NCI-H2196 treated with DMSO at 0.1 percent for 48 hours (cell line): ENCODE data around the gene ALPK3.

Source experiments
- DNase-seq: peaks from one replicate; lab custom pipeline; 2025; ENCODE audit not compliant: unreplicated experiment; lab: John Stamatoyannopoulos, UW

The ALPK3 gene

GRCh38 chr15:84914351-84914750 lies 97.2 kb downstream of the ALPK3 start:
- DNase-seq = no peak

- peak; percentile 36 for DNase-seq
Observed at GRCh38 chr15:84914909-84915605, 97.9 kb downstream of the ALPK3 start.

GRCh38 chr15:84915606-84915958 lies 98.4 kb downstream of the ALPK3 start:
- DNase-seq = no peak

- no peak for DNase-seq
Observed at GRCh38 chr15:84917452-84917851, 100.3 kb downstream of the ALPK3 start.

GRCh38 chr15:84919106-84919667 lies 102.0 kb downstream of the ALPK3 start:
- DNase-seq = no peak

GRCh38 chr15:84921121-84921520 lies 104.0 kb downstream of the ALPK3 start:
- no peak for DNase-seq

- DNase-seq = no peak
Observed at GRCh38 chr15:84922530-84922929, 105.4 kb downstream of the ALPK3 start.
